CD14-positive monocyte (primary cell): Measurements from ENCODE around the gene ART1. TPM values are rescaled to one million over a fixed set of nuclear protein-coding genes. Genes with fewer than 3 reads are reported as not detected.

ENCODE experiments used
- DNase-seq, 3 donors: peaks; one replicate each; pipeline ENCODE4 v3.0.0-alpha.2; 2011 to 2022
- H2AFZ ChIP-seq: 2 replicates; pipeline ENCODE4 v1.6.0; 2012; ENCODE audit warnings: mild to moderate bottlenecking, low read depth, low read length, inconsistent platforms; ENCODE audit not compliant: insufficient read depth, poor library complexity, severe bottlenecking
- H3K27ac ChIP-seq, 2 donors: 1 replicate in 1 of 2; 2 replicates in 1 of 2; pipeline ENCODE4 v1.5.1; 2012 to 2013; ENCODE audit warnings: low read length in 2 of 2, control low read depth in 1 of 2, inconsistent platforms in 1 of 2, low read depth in 1 of 2, mild to moderate bottlenecking in 1 of 2
- H3K27me3 ChIP-seq, 2 donors: one replicate each; pipeline versions ENCODE4 v1.6.0 to v1.6.1; 2011 to 2013; ENCODE audit warnings: low read length in 2 of 2; ENCODE audit not compliant: control insufficient read depth in 2 of 2, insufficient read depth in 2 of 2
- H3K36me3 ChIP-seq, 2 donors: replicated peaks in 1 of 2; 1 replicate in 1 of 2; 2 replicates in 1 of 2; pipeline versions ENCODE4 v1.5.1 to v1.6.1; 2012 to 2013; ENCODE audit warnings: low read length in 2 of 2, control low read depth in 1 of 2, inconsistent platforms in 1 of 2, mild to moderate bottlenecking in 1 of 2; ENCODE audit not compliant: insufficient read depth in 2 of 2, control insufficient read depth in 1 of 2
- H3K4me1 ChIP-seq, 2 donors: 1 replicate in 1 of 2; 2 replicates in 1 of 2; pipeline versions ENCODE4 v1.5.1 to v1.6.1; 2012 to 2013; ENCODE audit warnings: low read length in 2 of 2, control low read depth in 1 of 2, inconsistent platforms in 1 of 2, mild to moderate bottlenecking in 1 of 2, moderate library complexity in 1 of 2; ENCODE audit not compliant: insufficient read depth in 2 of 2, control insufficient read depth in 1 of 2
- H3K4me2 ChIP-seq: replicated peaks from 2 replicates; pipeline ENCODE3; 2012; ENCODE audit warnings: low read length, moderate library complexity, mild to moderate bottlenecking; ENCODE audit not compliant: poor library complexity, severe bottlenecking; ENCODE audit errors: extremely low read depth
- H3K4me3 ChIP-seq, 3 experiments: fragments of 200-600 bp in 1 of 3; sonication (generic) in 1 of 3; replicated peaks in 1 of 3; 1 replicate in 2 of 3; 2 replicates in 1 of 3; pipeline ENCODE4 v1.5.1; 2011 to 2013; ENCODE audit warnings: low read length in 3 of 3, mild to moderate bottlenecking in 3 of 3, control low read depth in 2 of 3, low read depth in 2 of 3, inconsistent platforms in 1 of 3, moderate library complexity in 1 of 3
- H3K79me2 ChIP-seq: 2 replicates; pipeline ENCODE4 v1.6.0; 2012; ENCODE audit warnings: mild to moderate bottlenecking, control low read depth, inconsistent platforms, low read length, moderate library complexity; ENCODE audit not compliant: insufficient read depth
- H3K9ac ChIP-seq: 2 replicates; pipeline ENCODE4 v1.6.0; 2017; ENCODE audit warnings: low read length, mild to moderate bottlenecking; ENCODE audit not compliant: insufficient read depth, poor library complexity, severe bottlenecking
- H3K9me3 ChIP-seq, 2 donors: replicated peaks in 1 of 2; 1 replicate in 1 of 2; 2 replicates in 1 of 2; pipeline versions ENCODE4 v1.5.1 to v1.6.1; 2012 to 2013; ENCODE audit warnings: low read length in 2 of 2, control low read depth in 1 of 2; ENCODE audit not compliant: control insufficient read depth in 1 of 2, insufficient read depth in 1 of 2
- H4K20me1 ChIP-seq: 2 replicates; pipeline ENCODE4 v1.6.0; 2012; ENCODE audit warnings: mild to moderate bottlenecking, low read length, control low read depth, moderate library complexity; ENCODE audit not compliant: insufficient read depth
- H3K27ac Mint-ChIP-seq, 7 donors: one replicate each; pipeline ENCODE4 v1.8.0; 2020; ENCODE audit warnings: mild to moderate bottlenecking in 7 of 7, mixed read lengths in 7 of 7, moderate library complexity in 6 of 7, inconsistent platforms in 2 of 7
- H3K27me3 Mint-ChIP-seq, 3 donors: one replicate each; pipeline ENCODE4 v1.8.0; 2021 to 2022; ENCODE audit warnings: low read depth in 3 of 3, mild to moderate bottlenecking in 3 of 3, mixed read lengths in 3 of 3, moderate library complexity in 3 of 3, inconsistent platforms in 1 of 3
- H3K36me3 Mint-ChIP-seq, 2 donors: one replicate each; pipeline ENCODE4 v1.8.0; 2020; ENCODE audit warnings: mixed read lengths in 2 of 2, inconsistent platforms in 1 of 2, mild to moderate bottlenecking in 1 of 2
- H3K4me1 Mint-ChIP-seq: one replicate; pipeline ENCODE4 v1.8.0; 2020; ENCODE audit warnings: mild to moderate bottlenecking, mixed read lengths
- H3K4me3 Mint-ChIP-seq, 2 donors: one replicate each; pipeline ENCODE4 v1.8.0; 2020; ENCODE audit warnings: mild to moderate bottlenecking in 2 of 2, mixed read lengths in 2 of 2, moderate library complexity in 1 of 2
- H3K9me3 Mint-ChIP-seq, 7 donors: one replicate each; pipeline ENCODE4 v1.8.0; 2020 to 2022; ENCODE audit warnings: mixed read lengths in 7 of 7, mild to moderate bottlenecking in 6 of 7, moderate library complexity in 6 of 7, inconsistent platforms in 2 of 7
- WGBS: methylation state at CpG from one replicate; pipeline ENCODE4 v1.1.5; 2013; ENCODE audit warnings: missing lambda C conversion rate; ENCODE audit not compliant: insufficient coverage; 5-methylcytosine and 5-hydroxymethylcytosine counted together
- intact Hi-C, 2 donors: fragments of 100-400 bp; cut with micrococcal nuclease; formaldehyde crosslinking; loops; one replicate each; pipeline versions ENCODE4 v1.15.0 to v1.15.1; 2023
- polyA plus RNA-seq, 3 donors: library from polyadenylated mRNA; depleted of rRNA in 1 of 3; unstranded in 2 of 3; stranded (reverse) in 1 of 3; fragments of 300-500 nt in 2 of 3; fragments of >200 nt in 1 of 3; fragmentation: Illumina TruSeq in 2 of 3; gene quantifications; 1 replicate in 2 of 3; 2 replicates in 1 of 3; pipeline ENCODE4 v1.2.3, GENCODE V29; 2012 to 2021
- TF ChIP-seq, protein P1 (sequence below): fragments of 200-600 bp; IDR thresholded peaks from one replicate; pipeline ENCODE4 v1.8.0; 2022; ENCODE audit warnings: antibody characterized with exemption, mild to moderate bottlenecking

ART1 gene
- polyA plus RNA-seq, 3 donors = not detected

DNA sequence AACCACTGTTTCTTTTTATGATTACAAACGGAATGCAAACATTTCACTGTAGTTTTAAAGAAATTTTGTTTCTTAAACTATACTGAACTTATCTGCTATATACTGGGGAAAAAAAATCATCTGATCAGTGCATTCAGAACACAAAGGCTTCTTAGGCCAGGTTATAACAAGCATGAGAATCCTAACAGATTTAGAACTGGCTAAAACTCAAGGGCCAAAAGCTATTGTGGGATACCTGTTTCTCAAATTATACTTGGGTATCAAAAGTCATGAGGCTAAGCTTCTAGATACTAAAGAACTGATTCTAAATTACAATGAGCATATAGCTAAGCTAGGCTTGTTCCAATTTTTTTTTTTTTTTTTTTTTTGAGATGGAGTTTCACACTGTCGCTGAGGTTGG lies 56.0 kb downstream of the ART1 start:
- peaks cover 5% of the 10 kb centered on the region for H4K20me1 ChIP-seq
- no CpG with 5 or more reads among the region's 2 CpGs for WGBS
- no peaks in the 10 kb centered on the region for H3K27me3 Mint-ChIP-seq
- H3K9me3 ChIP-seq = no peaks in the 10 kb centered on the region
- no peak for DNase-seq
- peaks cover 93 to 100% of the 10 kb centered on the region in 2 donors for H3K36me3 ChIP-seq
- peak overlapping the region in 1 of 7 donors; percentile 20 for H3K27ac Mint-ChIP-seq
- no peak overlapping the region for H3K4me3 Mint-ChIP-seq
- no peaks in the 10 kb centered on the region for H3K27me3 ChIP-seq
- no peak overlapping the region for H2AFZ ChIP-seq
- intact Hi-C loops = no loop called here
- H3K4me3 ChIP-seq = no peak overlapping the region
- no peaks in the 10 kb centered on the region for H3K9me3 Mint-ChIP-seq
- peaks cover 75 to 94% of the 10 kb centered on the region in 2 donors for H3K36me3 Mint-ChIP-seq
- no peak overlapping the region for H3K4me2 ChIP-seq
- peak overlapping the region in 1 of 2 donors; percentile 26 for H3K27ac ChIP-seq
- H3K79me2 ChIP-seq = no peaks in the 10 kb centered on the region
- H3K4me1 ChIP-seq = no peaks in the 10 kb centered on the region
- H3K4me1 Mint-ChIP-seq = no peaks in the 10 kb centered on the region
- H3K9ac ChIP-seq = no peak overlapping the region
- TF ChIP-seq, protein P1, sequence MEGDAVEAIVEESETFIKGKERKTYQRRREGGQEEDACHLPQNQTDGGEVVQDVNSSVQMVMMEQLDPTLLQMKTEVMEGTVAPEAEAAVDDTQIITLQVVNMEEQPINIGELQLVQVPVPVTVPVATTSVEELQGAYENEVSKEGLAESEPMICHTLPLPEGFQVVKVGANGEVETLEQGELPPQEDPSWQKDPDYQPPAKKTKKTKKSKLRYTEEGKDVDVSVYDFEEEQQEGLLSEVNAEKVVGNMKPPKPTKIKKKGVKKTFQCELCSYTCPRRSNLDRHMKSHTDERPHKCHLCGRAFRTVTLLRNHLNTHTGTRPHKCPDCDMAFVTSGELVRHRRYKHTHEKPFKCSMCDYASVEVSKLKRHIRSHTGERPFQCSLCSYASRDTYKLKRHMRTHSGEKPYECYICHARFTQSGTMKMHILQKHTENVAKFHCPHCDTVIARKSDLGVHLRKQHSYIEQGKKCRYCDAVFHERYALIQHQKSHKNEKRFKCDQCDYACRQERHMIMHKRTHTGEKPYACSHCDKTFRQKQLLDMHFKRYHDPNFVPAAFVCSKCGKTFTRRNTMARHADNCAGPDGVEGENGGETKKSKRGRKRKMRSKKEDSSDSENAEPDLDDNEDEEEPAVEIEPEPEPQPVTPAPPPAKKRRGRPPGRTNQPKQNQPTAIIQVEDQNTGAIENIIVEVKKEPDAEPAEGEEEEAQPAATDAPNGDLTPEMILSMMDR = no peak

DNA sequence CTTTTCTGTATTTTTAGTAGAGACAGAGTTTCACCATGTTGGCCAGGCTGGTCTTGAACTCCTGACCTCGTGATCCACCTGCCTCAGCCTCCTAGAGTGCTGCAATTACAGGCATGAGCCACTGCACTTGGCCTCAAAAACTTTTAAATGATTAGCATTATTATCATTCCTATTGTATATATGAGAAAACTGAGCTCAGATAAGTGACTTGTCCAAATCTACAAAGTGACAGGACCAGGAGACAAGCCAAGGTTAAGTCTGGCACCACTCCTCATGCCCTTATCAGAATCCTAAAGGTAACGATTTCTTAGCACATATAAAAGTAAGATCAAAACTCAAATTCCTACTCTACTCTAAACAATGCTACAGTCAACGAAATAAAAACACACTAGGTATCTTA lies 58.5 kb downstream of the ART1 start:
- Mint-ChIP-seq H3K4me3 (no peak overlapping the region), H3K27ac (no peak overlapping the region), H3K27me3 (no peaks in the 10 kb centered on the region), H3K9me3 (no peaks in the 10 kb centered on the region), H3K4me1 (no peaks in the 10 kb centered on the region), H3K36me3 (peaks cover 77 to 95% of the 10 kb centered on the region in 2 donors)
- no peak for DNase-seq
- TF ChIP-seq, protein P1 = no peak
- H3K79me2 ChIP-seq = no peaks in the 10 kb centered on the region
- H3K27ac ChIP-seq = no peak overlapping the region
- H3K27me3 ChIP-seq = no peaks in the 10 kb centered on the region
- no peak overlapping the region for H2AFZ ChIP-seq
- no peaks in the 10 kb centered on the region for H3K4me1 ChIP-seq
- no peak overlapping the region for H3K4me3 ChIP-seq
- peaks cover 87 to 100% of the 10 kb centered on the region in 2 donors for H3K36me3 ChIP-seq
- no peaks in the 10 kb centered on the region for H3K9me3 ChIP-seq
- no peak overlapping the region for H3K4me2 ChIP-seq
- intact Hi-C loops = no loop called here
- WGBS = 100% methylated on average over 1 of the region's 3 CpGs
- peaks cover 5% of the 10 kb centered on the region for H4K20me1 ChIP-seq
- H3K9ac ChIP-seq = no peak overlapping the region
